Smooth muscle cell (in vitro differentiated cells): Measurements from ENCODE around the gene ALG12. TPM values are rescaled to one million over a fixed set of nuclear protein-coding genes. Genes with fewer than 3 reads are reported as not detected.
A peak's percentile ranks its signal among the peaks of the same experiment; 100 is the strongest.

Experiments used
- DNase-seq: peaks from one replicate; lab custom pipeline; 2025; ENCODE audit not compliant: unreplicated experiment; lab: John Stamatoyannopoulos, UW
- H2AFZ ChIP-seq: fragments of 200-600 bp; sonication (generic); 2 replicates; pipeline ENCODE4 v1.6.0; 2016; ENCODE audit warnings: antibody characterized with exemption, low read depth, mild to moderate bottlenecking
- H3F3A ChIP-seq: fragments of 200-600 bp; sonication (generic); 2 replicates; pipeline ENCODE4 v1.6.0; 2017; ENCODE audit warnings: antibody characterized with exemption, low read depth
- H3K27ac ChIP-seq: fragments of 200-600 bp; sonication (generic); 2 replicates; pipeline ENCODE4 v1.5.1; 2016; ENCODE audit warnings: low read depth, mild to moderate bottlenecking
- H3K27me3 ChIP-seq: fragments of 200-600 bp; sonication (generic); 2 replicates; pipeline ENCODE4 v1.6.1; 2016; ENCODE audit warnings: low read depth, mild to moderate bottlenecking
- H3K36me3 ChIP-seq: fragments of 200-600 bp; sonication (generic); 2 replicates; pipeline ENCODE4 v1.5.1; 2016; ENCODE audit warnings: low read depth
- H3K4me1 ChIP-seq: fragments of 200-600 bp; sonication (generic); 2 replicates; pipeline ENCODE4 v1.5.1; 2016; ENCODE audit warnings: low read depth
- H3K4me2 ChIP-seq: fragments of 200-600 bp; sonication (generic); 2 replicates; pipeline ENCODE4 v1.6.0; 2016; ENCODE audit warnings: mild to moderate bottlenecking
- H3K4me3 ChIP-seq: fragments of 200-600 bp; sonication (generic); 2 replicates; pipeline ENCODE4 v1.5.1; 2016; ENCODE audit warnings: mild to moderate bottlenecking
- H3K79me2 ChIP-seq: fragments of 200-600 bp; sonication (generic); 2 replicates; pipeline ENCODE4 v1.6.0; 2016; ENCODE audit warnings: low read depth, mild to moderate bottlenecking
- H3K9ac ChIP-seq: fragments of 200-600 bp; sonication (generic); 2 replicates; pipeline ENCODE4 v1.6.0; 2016; ENCODE audit warnings: low read depth
- H3K9me3 ChIP-seq: fragments of 200-600 bp; sonication (generic); replicated peaks from 2 replicates; pipeline ENCODE4 v1.5.1; 2016; ENCODE audit warnings: low read depth
- H4K20me1 ChIP-seq: fragments of 200-600 bp; sonication (generic); 2 replicates; pipeline ENCODE4 v1.6.0; 2016; ENCODE audit warnings: low read depth
- CTCF ChIP-seq: fragments of 200-600 bp; sonication (generic); IDR thresholded peaks from 2 replicates; pipeline ENCODE4 v1.5.1; 2017; ENCODE audit warnings: borderline replicate concordance, mild to moderate bottlenecking, antibody characterized with exemption; ENCODE audit not compliant: insufficient read depth, poor library complexity, severe bottlenecking
- WGBS: methylation state at CpG from one replicate; pipeline ENCODE4 v1.1.7; 2016; ENCODE audit warnings: low lambda C conversion rate; 5-methylcytosine and 5-hydroxymethylcytosine counted together
- polyA plus RNA-seq: library from polyadenylated mRNA; unstranded; fragments of >200 nt; fragmentation: Nextera tagmentation; extraction: Ambion mirVana; gene quantifications from 2 replicates; pipeline ENCODE4 v1.2.1, GENCODE V29; 2016
- total RNA-seq: library from RNA; depleted of rRNA; stranded (reverse); fragments of >200 nt; gene quantifications from 2 replicates; pipeline ENCODE4 v1.2.3, GENCODE V29; 2014

The ALG12 gene
- total and polyA plus RNA-seq, 2 experiments from 2014 or later, result 13.9 to 42.7 TPM

DNA sequence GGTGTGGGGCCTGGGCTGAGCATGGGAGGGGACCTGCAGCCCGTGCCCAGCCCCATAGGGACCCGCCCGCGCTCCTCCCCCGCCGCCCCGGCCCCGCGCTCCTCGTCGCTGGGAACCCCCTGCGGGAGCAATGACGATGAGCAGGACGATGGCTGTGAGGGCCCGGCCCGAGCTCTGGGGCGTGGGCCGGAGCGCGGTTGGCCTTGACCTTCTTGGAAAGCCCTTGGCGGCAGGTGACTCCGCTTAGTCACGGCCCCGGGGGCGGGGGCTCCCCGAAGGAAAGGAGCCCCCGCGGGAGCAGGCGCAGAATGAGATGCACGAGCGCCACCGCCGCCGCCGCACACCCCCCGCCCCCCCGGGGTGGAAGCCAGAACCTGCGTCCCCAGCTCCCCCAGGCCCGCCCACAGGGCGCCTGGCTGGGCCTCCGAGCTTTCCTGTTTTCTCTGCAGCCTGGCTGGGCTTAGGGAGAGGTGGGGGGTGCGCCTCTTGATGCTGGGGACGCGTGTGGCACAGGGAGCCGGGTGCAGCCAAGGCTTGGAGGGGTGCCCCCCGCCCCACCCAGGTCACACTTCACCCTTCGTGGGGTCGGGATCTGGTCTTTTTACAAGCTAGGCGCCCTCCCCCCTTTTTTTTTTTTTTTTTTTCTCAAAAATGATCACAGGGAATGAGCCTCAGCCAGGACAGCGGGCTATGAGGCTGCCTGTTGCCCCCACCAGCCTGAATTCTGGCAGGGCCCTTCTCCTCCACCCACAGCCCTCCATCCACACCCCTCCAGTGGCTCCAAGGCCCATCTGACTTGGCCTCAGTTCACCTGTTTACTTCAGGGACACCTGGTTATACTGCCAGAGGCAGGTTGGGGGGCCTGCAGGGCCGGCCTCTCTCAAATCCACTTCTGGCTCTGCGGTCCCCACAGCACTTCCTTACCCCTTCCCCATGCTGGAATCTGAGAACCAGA is 18.1 kb upstream of the ALG12 start:
- Histone ChIP-seq H3F3A (no peaks in the 10 kb centered on the region), H3K4me1 (peaks cover 7% of the 10 kb centered on the region), H3K36me3 (no peaks in the 10 kb centered on the region), H3K27ac (peak overlapping the region; percentile 6), H3K4me2 (peak overlapping the region; percentile 86), H3K9ac (no peak overlapping the region), H4K20me1 (no peaks in the 10 kb centered on the region), H3K4me3 (peak overlapping the region; percentile 37), H3K9me3 (no peaks in the 10 kb centered on the region), H3K27me3 (no peaks in the 10 kb centered on the region), H3K79me2 (no peaks in the 10 kb centered on the region), H2AFZ (no peak overlapping the region)
- 16% methylated on average over 24 of the region's 52 CpGs for WGBS
- no peak for TF ChIP-seq CTCF
- DNase-seq, result peak; percentile 78

DNA sequence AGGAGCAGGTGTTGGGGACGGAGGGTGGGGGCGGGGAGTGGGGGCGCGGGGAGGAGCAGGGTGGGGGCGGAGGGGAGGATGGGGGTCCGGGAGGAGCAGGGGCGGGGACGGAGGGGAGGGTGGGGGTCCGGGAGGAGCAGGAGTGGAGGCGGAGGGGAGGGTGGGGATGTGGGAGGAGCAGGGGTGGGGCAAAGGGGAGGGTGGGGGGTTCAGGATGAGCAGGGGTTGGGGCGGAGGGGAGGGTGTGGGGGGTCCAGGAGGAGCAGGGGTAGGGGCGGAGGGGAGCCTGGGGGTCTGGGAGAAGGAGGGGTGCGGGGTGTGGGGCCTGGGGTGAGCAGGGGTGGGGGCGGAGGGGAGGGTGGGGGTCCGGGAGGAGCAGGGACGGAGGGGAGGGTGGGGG is 17.3 kb upstream of the ALG12 start:
- peak overlapping the region; percentile 37 for H3K4me3 ChIP-seq
- no peak overlapping the region for H3K27ac ChIP-seq
- H3K9ac ChIP-seq, result no peak overlapping the region

GRCh38 chr22:49934891-49935557 is 16.8 kb upstream of the ALG12 start:
- no peaks in the 10 kb centered on the region for H3F3A ChIP-seq
- no peaks in the 10 kb centered on the region for H3K79me2 ChIP-seq
- peaks cover 7% of the 10 kb centered on the region for H3K4me1 ChIP-seq
- H3K4me2 ChIP-seq, result peak overlapping the region; percentile 86
- peak overlapping the region; percentile 26 for H3K4me3 ChIP-seq
- no peaks in the 10 kb centered on the region for H3K27me3 ChIP-seq
- WGBS, result 27% methylated on average over 27 of the region's 56 CpGs
- no peaks in the 10 kb centered on the region for H4K20me1 ChIP-seq
- no peak for TF ChIP-seq CTCF
- no peak overlapping the region for H2AFZ ChIP-seq
- no peaks in the 10 kb centered on the region for H3K36me3 ChIP-seq
- peak overlapping the region; percentile 44 for H3K27ac ChIP-seq
- no peaks in the 10 kb centered on the region for H3K9me3 ChIP-seq
- no peak overlapping the region for H3K9ac ChIP-seq
- peak; percentile 28 for DNase-seq

More for the DNA sequence above, 17.3 kb upstream of the ALG12 start:
- H2AFZ ChIP-seq, result no peak overlapping the region
- WGBS, result no CpG with 5 or more reads among the region's 16 CpGs
- no peaks in the 10 kb centered on the region for H3F3A ChIP-seq
- TF ChIP-seq CTCF, result no peak
- H3K79me2 ChIP-seq, result no peaks in the 10 kb centered on the region
- no peaks in the 10 kb centered on the region for H3K9me3 ChIP-seq
- no peaks in the 10 kb centered on the region for H3K36me3 ChIP-seq
- H3K4me1 ChIP-seq, result peaks cover 7% of the 10 kb centered on the region
- no peaks in the 10 kb centered on the region for H4K20me1 ChIP-seq
- peak overlapping the region; percentile 86 for H3K4me2 ChIP-seq
- no peak for DNase-seq
- H3K27me3 ChIP-seq, result no peaks in the 10 kb centered on the region
